Epidermal melanocyte (primary cell): Measurements from ENCODE around the gene RAD51B.
"Not testable (repeated sequence)": the region's sequence is repeated elsewhere in the genome, so short reads cannot be mapped to it uniquely, and the experiment has no call there.

ENCODE experiments used
- DNase-seq: peaks from one replicate; pipeline ENCODE4 v3.0.0; 2011; ENCODE audit warnings: low spot score; ENCODE audit not compliant: insufficient read length

The RAD51B gene

DNA sequence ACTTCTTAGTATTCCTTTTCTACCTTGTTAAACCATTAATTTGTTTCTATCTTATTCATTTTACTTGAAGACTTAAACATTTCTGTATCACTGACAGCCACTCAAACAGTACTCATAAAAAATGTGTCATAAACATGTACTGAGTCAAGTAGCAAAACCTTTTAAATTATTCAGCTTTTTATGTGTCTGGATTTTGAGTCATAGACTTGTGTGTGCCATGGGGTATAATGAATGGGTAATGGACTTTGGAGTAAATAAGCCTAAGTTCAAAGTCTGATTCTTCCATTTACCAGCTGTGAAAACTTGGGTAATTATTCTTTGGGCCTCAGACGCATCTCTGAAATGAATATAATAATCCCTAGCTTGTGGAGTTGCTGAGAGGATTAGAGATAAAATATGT is 199.0 kb downstream of the RAD51B start:
- no peak for DNase-seq

DNA sequence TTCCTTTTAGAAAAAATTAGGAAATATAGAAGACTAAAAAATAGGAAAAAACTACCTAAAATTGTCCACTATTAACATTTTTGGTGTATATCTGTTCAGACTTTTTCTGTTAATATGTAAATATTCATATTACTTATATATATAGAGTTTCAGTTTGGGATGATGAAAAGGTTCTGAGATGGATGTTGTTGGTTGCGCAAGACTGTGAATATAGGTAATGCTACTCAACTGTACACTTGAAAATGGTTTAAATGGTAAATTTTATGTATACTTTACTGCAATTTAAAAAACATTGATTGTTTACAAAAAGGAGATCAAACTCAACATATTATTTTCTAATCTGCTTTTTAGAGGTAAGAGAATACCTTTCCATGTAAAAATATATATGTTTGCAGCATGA is 200.9 kb downstream of the RAD51B start:
- DNase-seq, result no peak

DNA sequence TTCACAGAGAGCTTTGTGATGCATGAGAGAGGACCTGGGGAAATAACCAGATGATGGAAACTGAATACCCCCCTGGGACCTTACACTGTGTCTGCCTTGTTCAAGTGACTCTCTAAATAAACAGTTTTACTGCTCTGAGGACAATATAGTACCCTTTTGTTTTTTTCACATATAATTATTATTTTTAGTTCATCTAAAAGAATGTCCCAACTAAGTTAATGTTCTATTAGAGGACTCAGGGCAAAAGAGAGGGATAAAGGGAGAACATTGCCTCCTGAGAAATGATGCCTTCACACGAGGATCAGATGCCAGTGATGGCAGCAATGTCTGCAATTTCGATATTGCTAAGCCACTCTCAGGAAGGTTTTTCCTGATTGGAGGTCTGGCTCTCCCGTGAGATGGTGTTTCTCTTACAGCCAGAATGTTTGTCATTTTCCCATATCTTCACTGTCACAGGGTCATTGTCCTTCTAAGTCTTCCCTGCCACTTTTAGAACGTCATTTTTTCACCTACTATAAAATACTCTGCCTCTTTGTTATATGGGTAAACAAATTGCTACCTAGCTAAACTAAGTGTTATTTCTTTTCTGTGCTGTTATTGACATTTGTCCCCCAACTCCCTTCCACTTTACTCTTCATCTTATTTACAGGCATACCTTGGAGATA is 201.6 kb downstream of the RAD51B start:
- DNase-seq, result no peak

DNA sequence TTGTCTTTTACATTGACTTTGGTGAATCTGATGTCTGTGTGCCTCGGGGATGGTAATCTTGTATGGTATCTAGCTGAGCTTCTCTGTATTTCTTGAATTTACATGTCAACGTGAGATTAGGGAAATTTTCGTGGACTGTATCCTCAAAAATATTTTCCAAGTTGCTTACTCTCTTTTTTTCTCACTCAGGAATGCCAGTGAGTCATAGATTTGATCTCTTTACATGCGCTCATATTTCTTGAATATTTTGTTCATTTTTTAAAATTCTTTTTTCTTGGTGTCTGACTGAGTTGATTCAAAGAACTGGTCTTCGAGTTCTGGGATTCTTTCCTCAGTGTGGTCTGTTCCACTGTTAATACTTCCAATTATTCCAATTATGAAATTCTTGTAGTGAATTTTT is 207.7 kb downstream of the RAD51B start:
- DNase-seq, result no peak

DNA sequence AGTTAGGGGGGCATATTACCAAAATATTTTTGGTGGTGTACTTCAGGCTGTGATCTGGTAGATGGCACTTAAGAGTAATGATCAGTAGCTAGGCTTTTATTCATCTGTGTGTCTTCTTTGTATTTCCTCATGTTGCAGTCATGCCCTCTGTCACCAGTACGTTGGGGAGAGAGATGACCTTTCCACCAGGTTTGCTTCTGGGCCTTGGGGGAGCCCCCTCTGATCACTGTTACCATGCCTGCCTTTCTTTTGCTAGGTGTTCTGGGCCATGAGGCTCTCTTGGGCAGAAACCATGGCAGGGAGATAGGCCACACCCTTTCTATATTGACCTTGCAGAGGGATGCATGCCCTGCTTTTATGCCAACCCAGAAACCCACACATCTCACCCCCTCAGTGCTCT is 208.5 kb downstream of the RAD51B start:
- DNase-seq, result no peak

DNA sequence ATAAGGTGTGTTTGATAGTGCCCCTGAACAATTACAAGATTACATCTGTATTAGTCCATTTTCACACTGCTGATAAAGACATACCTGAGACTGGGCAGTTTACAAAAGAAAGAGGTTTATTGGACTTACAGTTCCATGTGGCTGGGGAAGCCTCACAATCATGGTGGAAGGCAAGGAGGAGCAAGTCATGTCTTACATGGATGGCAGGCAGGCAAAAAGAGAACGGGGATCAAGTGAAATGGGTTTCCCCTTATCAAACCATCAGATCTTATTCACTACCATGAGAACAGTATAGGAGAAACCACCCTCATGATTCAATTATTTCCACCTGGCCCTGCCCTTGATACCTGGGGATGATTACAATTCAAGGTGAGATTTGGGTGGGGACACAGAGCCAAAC is 211.4 kb downstream of the RAD51B start:
- DNase-seq, result not testable (repeated sequence)

DNA sequence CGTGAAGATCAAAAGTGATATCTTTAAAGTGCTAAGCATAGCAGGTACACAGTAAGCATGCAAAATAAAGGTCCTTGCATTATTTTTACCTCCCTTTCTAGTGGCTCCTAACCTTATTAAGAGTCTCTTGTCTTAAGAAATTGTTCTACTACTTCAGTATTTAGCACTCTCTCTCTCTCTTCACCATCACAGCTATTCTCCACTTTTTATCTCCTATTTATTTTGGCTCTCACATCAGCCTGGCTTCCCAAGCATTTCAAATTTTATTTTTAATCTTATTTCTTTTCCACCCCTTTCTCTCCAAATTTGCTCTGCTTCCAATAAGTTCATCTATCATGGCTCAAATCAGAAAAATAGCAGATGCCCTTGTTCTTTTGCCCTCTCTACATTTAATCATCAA is 212.6 kb downstream of the RAD51B start:
- no peak for DNase-seq

DNA sequence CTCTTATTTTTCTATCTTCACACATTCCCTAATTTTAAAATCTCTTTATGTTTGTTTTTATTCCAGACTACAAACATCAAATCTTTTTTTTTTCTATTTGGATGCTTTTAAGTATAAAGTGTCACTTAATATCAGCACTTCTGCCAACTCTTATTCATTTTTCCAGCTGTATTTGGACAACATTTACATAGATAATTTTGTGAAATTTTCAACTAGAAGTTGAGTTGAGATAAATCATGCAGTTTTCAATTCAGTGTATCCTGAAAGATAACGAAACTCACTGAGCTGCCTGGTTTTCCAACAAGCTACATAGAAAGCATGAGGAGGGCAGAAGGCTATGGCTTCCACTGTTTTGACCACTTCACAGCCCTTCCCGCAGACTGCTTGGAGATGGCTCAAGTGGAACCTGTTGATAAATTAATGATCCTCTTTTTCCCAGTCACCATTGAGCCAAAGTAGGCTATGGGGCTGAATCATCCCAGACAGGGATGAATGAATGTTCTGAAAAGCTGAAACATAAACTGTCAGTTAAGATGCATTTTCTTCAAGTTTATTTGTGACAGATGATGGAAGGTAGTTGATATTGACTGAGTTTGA is 213.9 kb downstream of the RAD51B start:
- DNase-seq, result no peak

DNA sequence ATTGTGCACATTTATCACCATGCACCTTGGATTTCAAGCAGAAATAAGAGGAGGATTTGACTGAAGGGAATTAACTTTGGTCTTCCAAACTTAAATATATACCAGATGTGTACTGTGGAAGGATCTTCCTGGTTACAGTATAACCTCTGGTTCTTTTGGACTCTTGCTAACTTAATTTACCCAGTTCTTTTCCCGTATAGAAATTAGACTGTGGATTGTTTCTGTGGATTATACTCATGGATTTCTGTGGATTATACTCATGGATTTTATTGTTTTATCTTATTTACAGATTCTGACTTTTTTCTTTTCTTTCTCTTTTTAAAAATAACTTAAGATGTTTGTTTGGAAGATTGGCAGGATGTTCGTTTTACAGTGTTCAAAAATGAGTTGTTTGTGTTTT is 215.3 kb downstream of the RAD51B start:
- DNase-seq, result no peak

DNA sequence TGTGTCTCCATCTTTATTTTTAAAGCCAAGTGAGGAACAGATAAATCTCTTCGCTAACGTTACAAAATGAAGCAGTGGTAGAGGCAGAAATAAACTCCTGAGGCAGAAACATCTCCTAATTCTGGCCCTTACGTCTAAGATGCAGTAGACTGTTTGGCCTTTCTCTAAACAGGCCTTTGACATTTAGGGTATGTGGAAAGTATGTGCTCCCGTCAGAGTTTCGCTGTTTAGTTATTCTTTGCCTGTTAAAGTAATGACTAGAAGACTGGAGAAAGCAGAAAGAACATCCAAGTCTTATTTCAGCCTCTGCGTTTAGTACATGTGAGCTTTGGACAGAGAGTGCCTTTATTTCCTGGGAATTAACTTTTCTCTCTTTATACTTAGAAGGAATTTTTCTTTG is 216.6 kb downstream of the RAD51B start:
- no peak for DNase-seq

DNA sequence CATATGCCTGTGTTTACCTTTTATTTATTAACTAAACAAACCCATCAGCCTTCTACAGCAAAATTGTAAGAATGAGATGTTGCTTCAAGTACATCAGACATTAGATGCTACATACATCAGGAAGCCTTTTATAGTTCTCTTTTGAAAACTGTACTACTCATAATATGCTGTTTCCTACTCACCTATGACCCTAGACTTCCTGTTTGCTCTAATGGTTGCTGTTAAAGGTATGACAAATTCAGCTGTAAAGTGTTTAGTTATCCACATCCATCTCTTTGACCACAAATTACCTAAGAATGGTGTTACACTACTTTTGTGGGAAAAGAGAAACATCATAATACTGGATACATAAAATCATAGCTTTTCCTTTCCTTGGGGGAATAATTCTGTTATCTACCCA is 220.0 kb downstream of the RAD51B start:
- no peak for DNase-seq

DNA sequence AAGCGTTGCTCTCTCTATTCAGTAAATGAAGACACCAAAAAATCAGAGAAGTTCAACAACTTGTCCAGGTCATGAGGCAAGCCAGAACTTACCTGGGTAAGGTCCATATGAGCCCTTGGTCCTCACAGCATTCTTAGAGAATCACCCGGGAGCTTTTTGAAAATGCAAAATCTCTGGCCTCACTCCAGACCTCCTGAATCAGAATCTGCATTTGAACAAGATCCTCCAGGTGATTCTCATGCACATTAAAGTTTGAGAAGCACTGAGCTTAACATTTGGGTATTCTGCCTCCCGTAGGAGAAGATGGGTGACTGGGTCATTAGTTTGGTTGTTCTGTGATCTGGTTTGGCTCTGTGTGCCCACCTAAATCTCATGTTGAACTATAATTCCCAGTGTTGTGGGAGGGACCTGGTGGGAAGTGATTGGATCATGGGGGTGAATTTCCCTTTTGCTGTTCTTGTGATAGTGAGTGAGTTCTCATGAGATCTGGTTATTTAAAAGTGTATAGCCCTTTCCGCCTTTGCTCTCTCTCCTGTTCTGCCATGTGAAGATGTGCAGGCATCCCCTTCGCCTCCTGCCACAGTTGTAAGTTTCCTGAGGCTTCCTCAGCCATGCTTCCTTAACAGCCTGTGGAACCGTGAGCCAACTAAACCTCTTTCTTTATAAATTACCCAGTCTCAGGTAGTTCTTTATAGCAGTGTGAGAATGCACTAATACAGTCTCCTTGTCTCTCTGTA is 221.2 kb downstream of the RAD51B start:
- DNase-seq, result no peak

DNA sequence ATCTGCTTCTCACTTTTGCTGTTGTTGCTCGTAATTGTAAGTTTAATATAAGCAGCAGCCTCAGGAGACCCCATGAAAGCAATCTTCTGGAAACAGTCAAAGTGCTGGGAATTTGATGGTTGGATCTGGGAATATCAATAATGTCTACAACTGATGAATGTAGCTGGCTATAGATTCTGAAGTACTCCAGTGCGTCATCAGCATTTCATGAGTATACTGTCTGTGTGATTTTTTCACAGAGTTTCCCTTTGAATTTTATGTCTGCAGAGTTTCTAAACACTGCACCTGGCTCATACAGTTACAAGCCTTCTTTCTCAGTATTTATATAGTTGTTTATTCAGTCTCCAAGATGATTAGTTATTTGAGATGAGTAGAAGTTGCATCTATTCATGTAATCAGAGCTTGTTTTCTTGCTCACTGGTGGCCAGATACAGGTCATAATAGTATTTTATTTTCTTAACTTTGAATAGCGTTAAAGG is 222.3 kb downstream of the RAD51B start:
- no peak for DNase-seq

DNA sequence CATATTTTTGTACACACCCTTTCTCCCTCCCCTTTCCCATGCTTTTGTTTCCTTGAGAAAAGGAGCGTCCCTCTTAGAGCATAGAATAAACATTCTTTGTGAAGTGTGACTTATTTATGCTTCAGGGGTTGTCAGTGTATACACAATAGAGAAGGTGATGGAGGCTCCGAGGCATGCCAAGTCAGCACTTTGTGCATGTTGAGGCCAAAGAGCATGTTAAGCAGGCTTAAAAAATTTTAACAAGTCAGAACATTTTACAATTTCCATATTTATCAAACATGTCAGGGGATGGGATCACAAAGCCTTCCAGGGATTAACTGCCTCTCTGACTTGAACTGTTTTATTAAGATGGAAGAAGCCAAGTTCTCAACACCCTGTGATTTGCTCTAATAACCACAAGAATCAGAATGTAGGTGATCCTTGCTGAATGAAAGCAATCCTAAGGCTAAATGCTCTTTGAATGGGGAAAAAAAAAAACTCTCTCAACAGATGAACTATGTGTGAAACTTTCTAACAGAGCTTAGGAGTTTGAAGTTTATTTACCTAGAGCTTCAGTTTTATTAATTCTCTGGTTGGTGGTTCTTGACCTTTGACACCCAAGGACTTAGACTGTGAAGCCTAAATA is 223.1 kb downstream of the RAD51B start:
- DNase-seq, result no peak

DNA sequence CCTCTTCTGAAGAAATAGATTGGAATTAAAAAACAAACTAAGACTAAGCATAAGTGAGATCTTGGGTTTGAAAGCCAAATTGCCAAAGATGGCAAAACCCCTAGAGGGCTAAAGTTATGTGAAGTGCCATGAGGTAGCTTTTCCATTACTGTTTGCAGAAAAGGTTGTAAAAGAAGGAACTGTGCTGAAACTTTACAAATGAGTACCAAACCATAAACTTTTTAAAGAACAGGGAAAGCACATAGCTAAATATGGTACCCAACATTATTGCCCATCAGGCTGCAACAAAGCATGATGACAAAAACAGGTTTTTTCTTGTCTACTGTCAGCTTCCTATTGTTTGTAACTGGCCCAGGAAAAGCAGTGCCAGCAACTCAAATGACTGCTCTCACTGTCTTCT is 224.2 kb downstream of the RAD51B start:
- DNase-seq, result no peak

DNA sequence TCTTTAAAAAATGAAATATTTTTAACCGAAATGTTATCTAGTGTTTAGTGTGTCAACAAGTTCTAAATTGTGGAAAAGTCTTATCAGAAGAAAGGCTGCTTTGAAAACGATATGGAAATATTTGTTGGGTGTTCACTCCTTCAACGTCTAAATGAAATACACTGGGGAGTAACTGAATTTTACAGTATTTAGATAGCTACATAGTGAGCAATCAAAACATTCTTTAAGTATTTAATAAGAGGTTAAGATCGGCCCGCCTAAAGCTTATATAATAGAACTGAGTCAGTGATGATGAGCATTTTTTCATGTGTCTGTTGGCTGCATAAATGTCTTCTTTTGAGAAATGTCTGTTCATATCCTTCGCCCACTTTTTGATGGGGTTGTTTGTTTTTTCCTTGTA is 228.3 kb downstream of the RAD51B start:
- DNase-seq, result no peak

DNA sequence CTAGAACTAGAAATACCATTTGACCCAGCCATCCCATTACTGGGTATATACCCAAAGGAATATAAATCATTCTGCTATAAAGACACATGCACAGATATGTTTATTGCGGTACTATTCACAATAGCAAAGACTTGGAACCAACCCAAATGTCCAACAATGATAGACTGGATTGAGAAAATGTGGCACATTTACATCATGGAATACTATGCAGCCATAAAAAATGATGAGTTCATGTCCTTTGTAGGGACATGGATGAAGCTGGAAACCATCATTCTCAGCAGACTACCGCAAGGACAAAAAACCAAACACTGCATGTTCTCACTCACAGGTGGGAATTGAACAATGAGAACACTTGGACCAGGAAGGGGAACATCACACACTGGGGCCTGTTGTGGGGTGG is 229.2 kb downstream of the RAD51B start:
- not testable (repeated sequence) for DNase-seq

DNA sequence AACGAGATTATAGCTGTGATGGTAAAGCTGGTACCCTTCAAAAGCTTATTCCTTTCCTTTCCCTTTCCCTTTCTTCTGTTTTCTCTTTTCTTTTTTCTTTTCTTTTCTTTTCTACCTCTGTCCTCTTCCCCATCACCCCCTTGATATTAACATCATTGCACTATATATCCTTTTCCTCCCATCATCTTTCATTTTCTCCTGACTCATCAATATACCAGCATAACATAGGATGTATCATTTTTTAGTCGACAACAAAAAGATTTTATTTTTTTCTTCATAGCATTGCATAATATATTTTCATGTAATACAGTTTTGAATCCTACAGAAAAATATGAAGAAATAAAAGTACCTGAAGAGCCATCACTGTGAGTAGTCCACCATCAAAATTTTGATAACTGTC is 230.6 kb downstream of the RAD51B start:
- DNase-seq, result no peak

DNA sequence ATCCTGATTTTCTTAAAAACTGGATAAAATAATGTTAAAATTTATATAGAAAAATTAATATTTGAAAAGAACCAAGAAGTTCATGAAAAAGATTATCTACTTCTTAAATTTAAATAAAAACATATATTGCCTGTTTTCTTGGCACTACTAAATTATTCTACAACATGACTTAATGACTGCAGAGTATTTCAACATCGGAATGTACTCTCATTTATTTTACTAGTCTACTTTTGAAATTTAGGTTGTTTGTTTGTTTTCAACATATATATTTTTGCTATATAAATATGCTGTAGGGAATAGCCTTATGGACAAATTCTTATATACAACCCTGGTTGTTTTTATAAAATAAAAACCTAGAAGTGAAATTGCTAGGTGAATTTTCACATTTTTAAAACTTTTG is 231.6 kb downstream of the RAD51B start:
- no peak for DNase-seq

DNA sequence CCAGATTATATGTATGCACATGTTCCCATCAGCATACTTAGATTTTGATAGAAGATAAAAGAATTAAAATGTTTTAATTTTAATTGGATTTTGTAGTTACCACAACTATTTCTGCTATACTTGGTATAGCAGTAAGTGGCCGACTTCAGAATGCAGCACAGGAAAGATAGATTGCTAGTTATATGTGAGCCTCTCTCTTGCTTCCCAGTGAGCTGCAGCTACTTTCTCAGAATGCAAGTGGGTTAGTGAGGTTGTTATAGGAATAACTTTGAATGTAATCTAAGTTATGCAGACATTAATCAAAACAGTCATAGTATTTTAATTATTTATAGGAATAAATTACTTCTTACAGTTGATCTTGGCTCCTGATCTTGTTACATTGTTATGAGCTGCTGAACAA is 240.6 kb downstream of the RAD51B start:
- no peak for DNase-seq

DNA sequence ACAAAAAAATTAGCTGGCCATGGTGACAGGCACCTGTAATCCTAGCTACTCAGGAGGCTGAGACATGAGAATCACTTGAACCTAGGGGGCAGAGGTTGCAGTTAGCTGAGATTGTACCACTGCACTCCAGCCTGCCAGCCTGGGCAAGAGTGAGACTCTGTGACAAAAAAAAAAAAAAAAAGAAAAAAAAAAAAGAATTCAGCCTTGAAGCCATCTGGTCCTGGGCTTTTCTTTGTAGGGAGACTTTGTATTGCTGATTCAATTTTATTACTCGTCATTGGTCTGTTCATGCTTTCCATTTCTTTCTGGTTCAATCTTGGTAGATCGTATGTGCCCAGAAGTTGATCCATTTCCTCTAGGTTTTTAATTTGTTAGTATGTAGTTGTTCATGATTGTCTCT is 243.1 kb downstream of the RAD51B start:
- no peak for DNase-seq

DNA sequence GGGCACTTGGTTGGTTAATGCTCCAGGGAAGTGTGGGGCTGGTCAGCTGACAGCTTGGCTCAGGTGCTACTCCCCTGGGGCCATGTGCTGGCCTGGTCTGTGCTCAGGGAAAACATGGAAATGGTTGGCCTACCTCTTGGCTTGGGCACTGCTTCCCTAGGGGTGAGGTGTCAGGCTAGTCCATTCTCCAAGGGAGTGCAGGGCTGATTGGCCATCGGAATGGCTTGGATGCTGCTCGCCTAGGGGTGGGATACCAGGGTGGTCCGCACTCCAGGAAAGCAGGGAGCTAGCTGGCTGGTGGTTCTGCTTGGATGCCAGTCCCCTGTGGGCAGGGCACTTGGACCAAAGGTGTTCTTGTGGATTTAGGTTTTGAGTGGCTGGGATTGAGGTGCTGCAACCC is 245.7 kb downstream of the RAD51B start:
- DNase-seq, result no peak
